Measurements from ENCODE around the gene KIFC1.

- TF ChIP-seq, protein P1, sequence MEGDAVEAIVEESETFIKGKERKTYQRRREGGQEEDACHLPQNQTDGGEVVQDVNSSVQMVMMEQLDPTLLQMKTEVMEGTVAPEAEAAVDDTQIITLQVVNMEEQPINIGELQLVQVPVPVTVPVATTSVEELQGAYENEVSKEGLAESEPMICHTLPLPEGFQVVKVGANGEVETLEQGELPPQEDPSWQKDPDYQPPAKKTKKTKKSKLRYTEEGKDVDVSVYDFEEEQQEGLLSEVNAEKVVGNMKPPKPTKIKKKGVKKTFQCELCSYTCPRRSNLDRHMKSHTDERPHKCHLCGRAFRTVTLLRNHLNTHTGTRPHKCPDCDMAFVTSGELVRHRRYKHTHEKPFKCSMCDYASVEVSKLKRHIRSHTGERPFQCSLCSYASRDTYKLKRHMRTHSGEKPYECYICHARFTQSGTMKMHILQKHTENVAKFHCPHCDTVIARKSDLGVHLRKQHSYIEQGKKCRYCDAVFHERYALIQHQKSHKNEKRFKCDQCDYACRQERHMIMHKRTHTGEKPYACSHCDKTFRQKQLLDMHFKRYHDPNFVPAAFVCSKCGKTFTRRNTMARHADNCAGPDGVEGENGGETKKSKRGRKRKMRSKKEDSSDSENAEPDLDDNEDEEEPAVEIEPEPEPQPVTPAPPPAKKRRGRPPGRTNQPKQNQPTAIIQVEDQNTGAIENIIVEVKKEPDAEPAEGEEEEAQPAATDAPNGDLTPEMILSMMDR (IDR thresholded peaks at IDR 0.05; ENCODE audit: low read depth, low read length), result no peak
- TF ChIP-seq, protein P2, sequence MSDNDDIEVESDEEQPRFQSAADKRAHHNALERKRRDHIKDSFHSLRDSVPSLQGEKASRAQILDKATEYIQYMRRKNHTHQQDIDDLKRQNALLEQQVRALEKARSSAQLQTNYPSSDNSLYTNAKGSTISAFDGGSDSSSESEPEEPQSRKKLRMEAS (IDR thresholded peaks at IDR 0.05; ENCODE audit: low read depth, low read length), result no peak
- no peak for TF ChIP-seq POLR2A (IDR thresholded peaks at IDR 0.05; ENCODE audit: extremely low read depth, insufficient read length)
- no peak for TF ChIP-seq MYC (IDR thresholded peaks at IDR 0.05; ENCODE audit: low read depth, low read length)
Measured at GRCh38 chr6:33417128-33417902, 25.7 kb downstream of the KIFC1 start.
